ENCODE measurements around the gene SNUPN. TPM values are rescaled to one million over a fixed set of nuclear protein-coding genes. Genes with fewer than 3 reads are reported as not detected.
"Not testable (repeated sequence)": the region's sequence is repeated elsewhere in the genome, so short reads cannot be mapped to it uniquely, and the experiment has no call there.

The SNUPN gene
- total RNA-seq, 1 experiment from 2014 or later, result 32.1 TPM

DNA sequence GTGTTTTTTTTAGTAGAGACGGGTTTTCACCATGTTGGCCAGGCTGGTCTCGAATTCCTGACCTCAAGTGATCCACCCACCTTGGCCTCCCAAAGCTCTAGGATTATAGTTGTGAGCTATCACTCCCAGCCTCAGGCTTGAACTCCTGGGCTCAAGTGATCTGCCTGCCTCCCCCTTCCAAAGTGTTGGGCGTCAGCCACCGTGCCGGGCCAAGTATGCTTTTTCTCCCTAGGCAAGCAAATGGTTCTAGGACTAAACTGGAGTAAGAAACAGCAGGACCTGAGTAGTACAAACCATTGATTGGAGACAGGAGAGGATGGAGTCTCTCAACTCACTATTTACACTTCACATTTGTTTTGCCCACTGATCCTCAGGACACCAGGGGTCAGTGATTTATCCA lies 41.8 kb downstream of the SNUPN start:
- DNase-seq (ENCODE audit: low read depth), result no peak

DNA sequence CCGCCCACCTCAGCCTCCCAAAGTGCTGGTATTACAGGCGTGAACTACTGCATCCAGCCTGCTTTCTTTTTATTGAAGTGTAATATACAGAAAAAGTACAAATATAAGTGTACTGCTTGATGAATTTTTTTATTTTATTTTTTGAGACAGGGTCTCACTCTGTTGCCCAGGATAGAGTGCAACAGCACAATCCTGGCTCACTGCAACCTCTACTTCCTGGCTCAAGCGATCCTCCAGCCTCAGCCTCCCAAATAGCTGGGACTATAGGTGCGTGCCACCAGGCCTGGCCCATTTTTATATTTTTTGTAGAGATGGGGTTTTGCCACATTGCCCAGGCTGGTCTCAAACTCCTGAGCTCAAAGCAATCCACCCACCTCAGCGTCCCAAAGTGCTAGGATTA lies 42.6 kb downstream of the SNUPN start:
- not testable (repeated sequence) for DNase-seq (ENCODE audit: low read depth)

DNA sequence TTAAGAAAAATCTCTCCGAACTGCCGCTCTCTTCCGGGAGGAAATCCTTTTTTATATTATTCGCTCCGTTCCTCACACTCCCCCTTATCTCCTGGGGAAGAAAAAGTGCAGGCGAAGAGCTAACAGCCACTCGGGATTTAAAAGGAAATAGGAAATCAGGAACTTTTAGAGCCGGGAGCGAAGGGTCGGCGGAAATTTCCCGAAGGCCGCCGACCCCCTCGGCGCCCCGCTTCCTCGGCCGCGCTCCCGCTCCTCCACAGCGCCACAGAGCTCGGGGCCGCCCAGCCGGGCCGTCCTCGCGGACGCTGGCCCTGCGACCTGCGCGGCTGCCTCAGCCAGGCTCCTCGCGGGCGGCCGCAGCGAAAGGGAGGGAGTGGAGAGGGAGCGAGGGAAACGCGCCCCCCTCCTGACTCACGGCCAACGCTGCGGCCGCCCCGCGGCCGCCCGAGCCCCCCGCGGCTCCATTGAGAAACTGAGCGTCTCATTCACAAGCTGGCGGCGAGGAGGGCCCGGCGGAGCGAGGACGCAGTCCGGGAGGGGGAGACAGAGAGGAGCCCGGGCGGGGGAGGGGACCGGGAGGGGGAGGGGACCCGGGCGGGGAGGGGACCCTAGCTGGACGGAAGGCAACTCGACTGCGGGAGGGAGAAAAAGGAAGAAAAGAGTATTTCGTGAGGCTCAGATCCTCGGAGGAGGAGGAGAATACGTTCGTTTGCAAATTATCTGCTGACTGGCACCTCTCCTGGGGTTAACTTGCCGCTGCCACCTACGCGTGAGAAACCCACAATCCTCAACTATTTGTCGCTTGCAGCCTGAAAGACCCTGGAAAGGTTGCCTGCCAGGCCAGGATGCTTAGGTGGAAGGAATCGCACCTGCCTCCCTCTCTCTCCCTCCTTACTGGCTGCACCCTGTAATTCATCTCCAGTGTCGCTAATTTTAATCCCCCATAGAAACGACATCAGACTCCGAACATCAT lies 46.3 kb downstream of the SNUPN start, which contains the start of gene PTPN9:
TSS of gene PTPN9 (minus strand) at position 368 of the 973 bp plus-strand sequence. CDS start 539 bp downstream, outside the sequence.
- peak; percentile 71 for DNase-seq (ENCODE audit: low read depth)

DNA sequence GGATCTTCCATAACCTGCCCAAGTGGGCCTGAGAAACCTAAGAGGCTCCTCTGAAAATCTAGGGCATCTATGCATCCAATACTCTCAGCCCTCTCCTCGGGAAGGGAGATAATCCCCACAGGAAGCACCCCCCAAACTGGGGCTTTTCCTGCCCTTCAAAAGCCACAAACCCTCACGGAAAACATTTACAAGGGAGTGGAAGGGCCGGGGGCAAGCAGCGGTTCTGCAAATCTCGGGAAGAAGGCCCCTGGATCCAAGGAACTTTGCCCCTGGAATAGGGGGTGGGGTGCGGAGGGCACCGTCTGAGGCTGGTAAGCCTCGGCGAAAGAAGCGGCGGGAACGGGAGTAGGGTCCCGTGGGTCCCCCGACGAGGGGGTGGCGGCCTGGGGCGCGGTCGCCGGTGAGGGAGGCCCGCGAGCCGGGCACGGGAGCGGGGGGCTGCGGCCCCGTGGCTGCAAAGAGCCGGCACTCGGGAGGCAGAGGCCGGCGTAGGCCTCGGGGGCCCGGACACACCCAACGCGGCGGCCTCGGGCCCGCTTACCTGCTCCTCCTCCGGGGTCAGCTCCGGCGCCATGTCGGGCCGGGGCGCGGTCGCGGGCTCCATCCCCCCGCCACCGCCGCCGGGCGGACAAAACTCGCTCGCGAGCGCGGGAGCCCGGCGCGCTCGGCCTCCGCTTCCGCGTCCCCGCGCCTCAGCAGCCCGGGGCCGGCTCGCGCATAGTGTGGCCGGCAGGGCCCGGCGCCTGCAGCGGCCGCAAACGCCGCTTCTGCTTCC lies 47.2 kb downstream of the SNUPN start:
- DNase-seq (ENCODE audit: low read depth), result peak; percentile 27

DNA sequence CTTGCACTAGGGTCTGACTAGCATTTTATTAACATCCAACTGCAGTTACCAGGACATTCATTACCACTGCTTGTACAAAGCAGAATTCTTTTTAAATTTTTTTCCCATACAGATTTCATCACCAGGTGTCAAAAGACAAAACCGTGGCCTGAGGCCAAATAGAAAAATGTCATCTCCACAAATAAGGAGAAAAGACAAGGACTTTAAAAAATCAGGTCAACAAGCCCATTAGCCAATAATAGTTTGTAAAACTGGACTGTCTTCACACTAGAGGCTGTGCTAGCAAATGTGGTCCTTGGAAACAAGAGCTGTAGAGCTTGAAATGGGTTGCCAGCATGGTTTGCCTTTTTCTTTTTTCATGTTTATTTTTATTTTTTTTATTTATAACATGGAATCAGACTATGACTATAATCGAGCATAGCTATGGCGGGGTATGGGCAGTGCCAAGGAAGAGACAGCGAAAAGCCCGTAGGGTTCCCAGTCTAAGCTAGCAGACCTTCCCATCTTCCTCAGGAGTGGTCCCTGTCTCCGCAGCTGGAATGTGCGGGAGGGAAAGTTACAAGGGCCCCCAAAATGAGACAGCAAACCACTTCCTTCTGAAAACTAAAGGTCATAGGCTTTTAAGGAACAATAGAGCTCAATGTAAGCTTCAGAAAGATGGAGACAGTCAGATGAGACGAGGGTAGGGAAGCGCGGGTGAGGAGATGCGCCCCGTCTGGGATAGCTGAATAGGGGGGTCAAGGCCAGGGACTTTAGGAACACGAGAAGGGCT lies 47.9 kb downstream of the SNUPN start:
- DNase-seq (ENCODE audit: low read depth), result peak; percentile 12

DNA sequence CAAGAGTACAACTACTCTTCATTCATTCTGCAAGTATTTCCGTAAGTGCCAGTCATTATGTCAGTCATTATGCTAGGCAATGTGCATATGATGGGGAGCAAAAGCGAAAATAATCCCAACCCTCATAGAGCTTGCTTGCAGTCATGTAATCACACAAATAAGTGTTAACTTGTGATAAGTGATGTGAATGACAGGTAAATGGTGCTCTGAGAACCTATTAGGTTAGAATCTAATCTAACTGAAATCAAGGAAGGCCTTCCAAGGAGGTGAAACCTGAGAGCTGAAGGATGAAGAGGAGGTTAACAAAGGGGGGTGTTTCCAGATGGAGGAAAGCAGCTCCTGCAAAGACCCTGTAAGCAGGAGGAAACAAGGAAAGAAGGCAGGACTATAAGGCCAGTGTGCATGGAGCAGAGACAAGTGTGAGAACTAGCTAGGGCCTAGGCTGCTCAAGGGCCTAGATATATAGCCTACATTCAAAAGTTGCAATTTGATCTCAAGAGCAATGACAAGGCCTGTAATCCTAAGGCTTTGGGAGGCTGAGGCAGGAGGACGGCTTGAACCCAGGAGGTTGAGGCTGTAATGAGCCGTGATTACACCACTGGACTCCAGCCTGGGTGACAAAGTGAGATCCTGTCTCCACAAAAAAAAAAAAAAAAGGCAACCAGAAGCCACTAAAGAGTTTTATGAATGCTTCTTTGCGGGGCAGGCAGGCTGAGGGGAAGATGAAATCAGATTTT lies 51.7 kb downstream of the SNUPN start:
- no peak for DNase-seq (ENCODE audit: low read depth)

DNA sequence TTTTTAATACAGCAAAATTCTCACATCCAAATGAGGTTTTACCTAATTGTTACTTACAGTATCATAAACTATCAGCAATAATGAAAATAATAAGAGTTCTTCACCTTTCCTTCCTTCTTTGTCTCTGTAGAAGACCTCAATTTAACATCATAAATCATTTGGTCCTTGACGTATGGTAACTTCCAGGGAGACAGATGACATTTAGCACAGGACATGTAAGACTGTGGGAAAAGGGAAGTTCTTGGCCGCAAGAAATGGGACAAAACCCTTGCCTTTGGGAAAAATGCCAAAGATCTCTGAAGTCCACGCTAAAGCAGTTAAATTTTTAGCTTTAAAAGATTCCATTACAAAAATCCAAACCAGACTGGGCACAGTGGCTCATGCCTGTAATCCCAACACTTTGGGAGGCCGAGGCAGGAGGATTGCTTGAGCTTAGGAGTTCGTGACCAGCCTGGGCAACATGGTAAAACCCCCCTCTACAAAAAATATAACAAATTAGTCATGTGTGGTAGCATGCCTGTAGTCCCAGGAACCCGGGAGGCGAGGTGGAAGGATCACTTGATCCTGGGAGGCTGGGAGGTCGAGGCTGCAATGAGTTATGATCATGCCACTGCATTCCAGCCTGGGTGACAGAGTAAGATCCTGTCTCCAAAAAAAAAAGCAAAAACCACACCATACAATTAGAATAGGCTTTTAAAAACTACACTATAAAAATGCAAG lies 55.2 kb downstream of the SNUPN start:
- no peak for DNase-seq (ENCODE audit: low read depth)

DNA sequence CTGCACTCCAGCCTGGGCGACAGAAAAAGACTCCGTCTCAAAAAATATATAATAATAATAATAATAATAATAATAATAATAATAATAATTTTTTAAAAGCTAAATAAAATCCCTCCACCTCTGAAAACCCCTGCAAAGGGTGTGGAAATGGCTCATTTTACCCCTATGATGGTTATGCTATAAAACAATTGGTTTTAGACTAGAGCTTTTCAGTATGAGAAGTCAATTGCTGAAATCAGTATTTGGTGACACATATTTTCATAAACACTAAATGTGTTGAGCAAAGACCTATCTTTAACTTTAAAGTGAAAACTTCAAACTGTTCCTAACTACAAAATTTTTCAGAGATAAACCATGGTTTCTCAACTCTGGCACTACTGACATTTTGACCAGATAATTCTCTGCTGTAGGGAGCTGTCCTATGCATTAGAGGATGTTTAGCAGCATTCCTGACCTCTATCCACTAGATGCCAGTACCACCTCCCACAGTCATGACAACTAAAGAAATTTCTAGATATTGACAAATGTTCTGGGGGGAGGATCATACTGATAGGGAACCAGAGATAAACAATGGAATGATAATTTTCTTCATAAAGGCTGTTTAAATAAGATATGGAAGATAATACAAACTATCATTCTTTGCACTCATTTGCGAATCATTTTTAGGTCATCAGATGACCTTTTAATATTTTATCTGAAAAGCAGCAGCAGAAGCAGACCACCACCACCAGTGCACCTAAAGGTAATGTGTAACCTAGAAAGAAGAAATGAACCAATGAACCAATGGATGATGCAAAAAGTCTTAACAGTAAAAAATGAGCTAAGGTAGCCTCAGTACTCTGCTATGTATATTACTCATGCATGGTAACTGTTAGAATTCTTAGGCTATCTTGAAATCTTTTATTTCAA lies 60.2 kb downstream of the SNUPN start:
- no peak for DNase-seq (ENCODE audit: low read depth)

DNA sequence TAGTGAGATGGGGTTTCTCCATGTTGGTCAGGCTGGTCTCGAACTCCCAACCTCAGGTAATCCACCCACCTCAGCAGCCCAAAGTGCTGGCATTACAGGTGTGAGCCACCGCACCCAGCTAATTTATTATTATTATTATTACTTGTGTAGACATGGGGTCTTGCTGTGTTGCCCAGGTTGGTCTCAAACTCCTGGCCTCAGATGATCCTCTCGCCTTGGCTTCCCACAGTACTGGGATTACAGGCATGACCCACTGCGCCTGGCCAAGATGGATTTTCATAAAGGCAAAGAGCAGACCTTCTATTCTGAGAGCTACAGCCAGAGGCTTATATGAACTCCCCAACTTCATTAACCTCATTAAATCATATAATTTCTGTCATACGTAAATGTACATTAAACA lies 63.6 kb downstream of the SNUPN start:
- no peak for DNase-seq (ENCODE audit: low read depth)

DNA sequence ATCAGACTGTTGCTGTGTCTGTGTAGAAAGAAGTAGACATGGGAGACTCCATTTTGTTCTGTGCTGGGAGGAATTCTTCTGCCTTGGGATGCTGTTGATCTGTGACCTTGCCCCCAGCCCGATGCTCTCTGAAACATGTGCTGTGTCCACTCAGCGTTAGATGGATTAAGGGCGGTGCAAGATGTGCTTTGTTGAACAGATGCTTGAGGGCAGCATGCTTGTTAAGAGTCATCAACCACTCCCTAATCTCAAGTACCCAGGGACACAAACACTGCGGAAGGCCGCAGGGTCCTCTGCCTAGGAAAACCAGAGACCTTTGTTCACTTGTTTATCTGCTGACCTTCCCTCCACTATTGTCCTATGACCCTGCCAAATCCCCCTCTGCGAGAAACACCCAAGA lies 66.2 kb downstream of the SNUPN start:
- DNase-seq (ENCODE audit: low read depth), result not testable (repeated sequence)

DNA sequence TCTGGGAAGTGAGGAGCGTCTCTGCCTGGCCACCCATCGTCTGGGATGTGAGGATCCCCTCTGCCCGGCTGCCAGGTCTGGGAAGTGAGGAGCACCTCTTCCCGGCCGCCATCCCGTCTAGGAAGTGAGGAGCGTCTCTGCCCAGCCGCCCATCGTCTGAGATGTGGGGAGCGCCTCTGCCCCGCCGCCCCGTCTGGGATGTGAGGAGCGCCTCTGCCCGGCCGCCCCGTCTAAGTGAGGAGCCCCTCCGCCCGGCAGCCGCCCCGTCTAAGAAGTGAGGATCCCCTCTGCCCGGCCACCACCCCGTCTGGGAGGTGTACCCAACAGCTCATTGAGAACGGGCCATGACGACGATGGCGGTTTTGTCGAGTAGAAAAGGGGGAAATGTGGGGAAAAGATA lies 66.6 kb downstream of the SNUPN start:
- DNase-seq (ENCODE audit: low read depth), result not testable (repeated sequence)

DNA sequence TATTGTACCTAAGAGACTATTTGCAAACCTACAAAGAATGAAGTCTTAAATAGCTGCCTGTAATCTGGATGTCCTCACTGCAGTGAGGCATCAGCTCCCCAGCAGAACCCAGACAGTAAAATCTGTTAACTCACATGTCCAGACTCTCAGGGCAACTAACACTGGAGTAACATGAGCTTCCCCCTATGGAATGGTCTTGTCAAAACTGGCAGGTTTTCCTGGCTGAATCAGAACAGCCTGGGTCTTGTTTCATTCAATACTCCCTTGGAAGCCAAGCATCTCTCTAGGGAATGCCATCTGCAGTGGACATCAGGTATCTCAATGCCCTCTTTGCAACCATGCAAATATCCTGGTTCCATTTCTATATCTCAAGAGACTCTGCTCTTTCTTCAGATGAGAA lies 70.8 kb downstream of the SNUPN start:
- DNase-seq (ENCODE audit: low read depth), result peak; percentile 14

DNA sequence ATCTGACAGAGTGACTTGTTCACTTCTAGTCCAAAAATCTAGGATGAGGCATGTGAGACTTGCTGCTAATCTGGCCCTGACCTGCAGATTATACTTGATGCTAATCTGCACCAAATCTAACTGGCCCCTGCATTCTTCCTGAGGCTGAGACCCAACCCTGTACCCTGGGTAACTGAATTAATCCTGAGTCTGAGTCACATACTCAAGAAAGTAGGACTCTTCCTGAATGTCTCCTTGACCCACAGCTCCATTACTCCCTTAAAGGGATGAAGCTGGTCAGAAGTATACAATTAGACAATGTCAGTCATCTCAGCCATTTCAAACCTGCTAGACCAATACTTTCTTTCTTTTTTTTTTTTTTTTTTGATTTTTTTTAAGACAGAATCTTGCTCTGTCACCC lies 71.9 kb downstream of the SNUPN start:
- DNase-seq (ENCODE audit: low read depth), result no peak

DNA sequence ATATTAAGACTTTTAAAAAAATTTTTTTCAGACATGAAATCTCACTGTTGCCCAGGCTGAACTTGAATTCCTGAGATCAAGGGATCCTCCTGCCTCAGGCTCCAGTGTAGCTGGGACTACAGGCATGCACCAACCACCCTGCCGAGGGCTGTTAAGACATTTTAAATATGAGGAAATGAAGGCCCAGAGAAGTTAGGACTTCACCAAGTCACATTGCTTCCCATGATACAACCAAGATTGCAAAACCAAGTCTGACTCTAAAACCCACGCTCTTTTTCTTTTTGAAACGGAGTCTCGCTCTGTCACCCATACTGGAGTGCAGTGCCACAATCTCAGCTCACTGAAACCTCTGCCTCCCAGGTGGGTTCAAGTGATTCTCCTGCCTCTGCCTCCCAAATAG lies 74.4 kb downstream of the SNUPN start:
- no peak for DNase-seq (ENCODE audit: low read depth)

Other genes with a start within 250 kb of the SNUPN start
- gene SIN3A, start 174.0 kb downstream of the SNUPN start, total RNA-seq (2014; rRNA removed; shearing (Covaris generic)), result 38.5 and 39.7 TPM in 2 replicates
- gene PTPN9, start 46.4 kb downstream of the SNUPN start, total RNA-seq (2014; rRNA removed; shearing (Covaris generic)), result 9.9 and 19.2 TPM in 2 replicates
- 93.7 and 148 TPM in 2 replicates for gene IMP3, start 14.5 kb upstream of the SNUPN start, total RNA-seq (2014; rRNA removed; shearing (Covaris generic))
- 8.2 and 10.6 TPM in 2 replicates for gene SNX33, start 22.2 kb upstream of the SNUPN start, total RNA-seq (2014; rRNA removed; shearing (Covaris generic))
- gene CSPG4, start 87.1 kb upstream of the SNUPN start, total RNA-seq (2014; rRNA removed; shearing (Covaris generic)), result 3.4 and 8.2 TPM in 2 replicates
- gene UBE2Q2, start 217.7 kb upstream of the SNUPN start, total RNA-seq (2014; rRNA removed; shearing (Covaris generic)), result 30.7 and 37.5 TPM in 2 replicates

Data from M059J (cell line).